ENCODE results near the gene GPR156. TPM values are rescaled to one million over a fixed set of nuclear protein-coding genes. Genes with fewer than 3 reads are reported as not detected.

GPR156 gene
- total and polyA plus RNA-seq, 9 of the 15 experiments (the other 6 are each of a cell fraction or from before 2014, with no cell fraction given), result 0.07 to 0.14 (median 0.12) TPM; not detected in 5

GRCh38 chr3:120239644-120240043 lies 45.4 kb downstream of the GPR156 start:
- ATAC-seq (no peak), DNase-seq (ENCODE audit: extremely low read depth in 1 of 4, low spot score in 3 of 4) (no peak), FAIRE-seq (no peak)
- BruUV-seq (replicated peaks), result no TSS peak
- ChIA-PET POLR2A (no interaction called here), CTCF (ENCODE audit: low intra/inter-chr PET ratio) (interaction anchor here (0.6 kb wide), 1 partner anchor 18 kb away, joined by 3 read pairs; no protein-coding TSS in a partner anchor)
- 0% methylated on average over 1 of the region's 2 CpGs for WGBS (ENCODE audit: insufficient coverage, low coverage, missing lambda C conversion rate)
- TF ChIP-seq NR2C1 (IDR thresholded peaks at IDR 0.05) (no peak), NR2C1 (tag; IDR thresholded peaks at IDR 0.05) (no peak), ERF (CRISPR knock-in tag; IDR thresholded peaks at IDR 0.05) (no peak), NR1H2 (CRISPR knock-in tag; IDR thresholded peaks at IDR 0.05) (no peak)
- H3K36me3 ChIP-seq (ENCODE audit: control insufficient read depth, insufficient read depth, low read length), result no peaks in the 10 kb centered on the region
- no peaks in the 10 kb centered on the region for H3K9me3 ChIP-seq (replicated peaks; ENCODE audit: control insufficient read depth, insufficient read depth, low read depth, low read length)
- no peaks in the 10 kb centered on the region for H3K79me2 ChIP-seq (ENCODE audit: control insufficient read depth, insufficient read depth, low read length)
- in situ Hi-C loops (cut with MboI), result loop anchor here (5.0 to 10.0 kb wide), 3 partner anchors 168 to 555 kb away; no protein-coding TSS in a partner anchor
- H2AFZ ChIP-seq (ENCODE audit: low read depth, low read length), result no peak overlapping the region
- no peak overlapping the region for H3K9ac ChIP-seq (ENCODE audit: insufficient read depth in 1 of 2, low read depth in 2 of 2, low read length in 2 of 2)
- H3K4me1 ChIP-seq (replicated peaks in 1 of 2; ENCODE audit: control insufficient read depth in 2 of 2, insufficient read depth in 2 of 2, low read length in 2 of 2), result no peaks in the 10 kb centered on the region
- no peak overlapping the region for H3K27ac ChIP-seq (ENCODE audit: extremely low read depth, low read depth, low read length)
- H3K4me2 ChIP-seq (ENCODE audit: insufficient read depth, low read length), result no peak overlapping the region
- peaks cover 0 to 4% of the 10 kb centered on the region in 2 experiments; a peak in 1 of 5 replicates for H3K27me3 ChIP-seq (ENCODE audit: control insufficient read depth in 2 of 2, insufficient read depth in 2 of 2, low read length in 2 of 2)
- intact Hi-C loops (cut with micrococcal nuclease), result no loop called here
- H3K9me1 ChIP-seq (ENCODE audit: control insufficient read depth, insufficient read depth, low read length), result no peaks in the 10 kb centered on the region
- H3K4me3 ChIP-seq, result no peak overlapping the region
- no peaks in the 10 kb centered on the region for H4K20me1 ChIP-seq (replicated peaks; ENCODE audit: control insufficient read depth, insufficient read depth, low read length)

GRCh38 chr3:120227710-120228347 lies 57.2 kb downstream of the GPR156 start:
- intact Hi-C loops (cut with micrococcal nuclease) (no loop called here), in situ Hi-C loops (cut with MboI) (no loop called here)
- Histone ChIP-seq H3K9me1 (ENCODE audit: control insufficient read depth, insufficient read depth, low read length) (no peaks in the 10 kb centered on the region), H3K9me3 (replicated peaks; ENCODE audit: control insufficient read depth, insufficient read depth, low read depth, low read length) (no peaks in the 10 kb centered on the region), H3K27ac (ENCODE audit: extremely low read depth, low read depth, low read length) (no peak overlapping the region), H4K20me1 (replicated peaks; ENCODE audit: control insufficient read depth, insufficient read depth, low read length) (no peaks in the 10 kb centered on the region), H3K36me3 (ENCODE audit: control insufficient read depth, insufficient read depth, low read length) (no peaks in the 10 kb centered on the region), H3K79me2 (ENCODE audit: control insufficient read depth, insufficient read depth, low read length) (no peaks in the 10 kb centered on the region), H3K9ac (ENCODE audit: insufficient read depth in 1 of 2, low read depth in 2 of 2, low read length in 2 of 2) (no peak overlapping the region), H3K4me3 (no peak overlapping the region), H3K4me1 (replicated peaks in 1 of 2; ENCODE audit: control insufficient read depth in 2 of 2, insufficient read depth in 2 of 2, low read length in 2 of 2) (no peaks in the 10 kb centered on the region; a peak in 1 of 5 replicates), H2AFZ (ENCODE audit: low read depth, low read length) (no peak overlapping the region), H3K27me3 (ENCODE audit: control insufficient read depth in 2 of 2, insufficient read depth in 2 of 2, low read length in 2 of 2) (no peaks in the 10 kb centered on the region), H3K4me2 (ENCODE audit: insufficient read depth, low read length) (no peak overlapping the region)
- DNase-seq (ENCODE audit: extremely low read depth in 1 of 4, low spot score in 3 of 4) (no peak), FAIRE-seq (no peak), ATAC-seq (no peak)
- WGBS (ENCODE audit: insufficient coverage, low coverage, missing lambda C conversion rate), result 0% methylated on average over 2 of the region's 2 CpGs
- BruUV-seq (replicated peaks), result no TSS peak
- ChIA-PET POLR2A (interaction anchor here (1.1 kb wide), 1 partner anchor 133 kb away, joined by 4 read pairs; no protein-coding TSS in a partner anchor), CTCF (ENCODE audit: low intra/inter-chr PET ratio) (no interaction called here)
- no peak for TF ChIP-seq ELF1 (tag; IDR thresholded peaks at IDR 0.05)
- TF ChIP-seq ZNF609 (CRISPR knock-in tag; IDR thresholded peaks at IDR 0.05; ENCODE audit: borderline replicate concordance), result no peak
- no peak for TF ChIP-seq ZFP1 (CRISPR knock-in tag; IDR thresholded peaks at IDR 0.05)
- no peak for TF ChIP-seq RBM17 (IDR thresholded peaks at IDR 0.05; ENCODE audit: borderline replicate concordance, low read depth, low read length)
- TF ChIP-seq TEAD4 (IDR thresholded peaks at IDR 0.05; ENCODE audit: low read length), result no peak
- no peak for TF ChIP-seq TEAD4 (CRISPR knock-in tag; IDR thresholded peaks at IDR 0.05; ENCODE audit: borderline replicate concordance)
- TF ChIP-seq CREB1 (IDR thresholded peaks at IDR 0.05), result no peak
- no peak for TF ChIP-seq CREB1 (CRISPR knock-in tag; IDR thresholded peaks at IDR 0.05)
- no peak for TF ChIP-seq ZNF121 (CRISPR knock-in tag; conservative IDR thresholded peaks at IDR 0.05)

Data from K562 (cell line).